Fibroblast of lung (primary cell): ENCODE measurements around the gene STAP2.

Source experiments
- EZH2 ChIP-seq: IDR thresholded peaks from 2 replicates; pipeline ENCODE4 v1.5.1; 2012; ENCODE audit warnings: low read length, control low read depth, mild to moderate bottlenecking; ENCODE audit errors: missing control alignments
- TF ChIP-seq, protein P1 (sequence below), 2 donors: IDR thresholded peaks in 1 of 2; conservative IDR thresholded peaks in 1 of 2; 1 replicate in 1 of 2; 2 replicates in 1 of 2; pipeline ENCODE4 v1.5.1; 2011 to 2012; ENCODE audit warnings: low read length in 2 of 2, control low read depth in 1 of 2, inconsistent platforms in 1 of 2, low read depth in 1 of 2, mild to moderate bottlenecking in 1 of 2

DNA sequence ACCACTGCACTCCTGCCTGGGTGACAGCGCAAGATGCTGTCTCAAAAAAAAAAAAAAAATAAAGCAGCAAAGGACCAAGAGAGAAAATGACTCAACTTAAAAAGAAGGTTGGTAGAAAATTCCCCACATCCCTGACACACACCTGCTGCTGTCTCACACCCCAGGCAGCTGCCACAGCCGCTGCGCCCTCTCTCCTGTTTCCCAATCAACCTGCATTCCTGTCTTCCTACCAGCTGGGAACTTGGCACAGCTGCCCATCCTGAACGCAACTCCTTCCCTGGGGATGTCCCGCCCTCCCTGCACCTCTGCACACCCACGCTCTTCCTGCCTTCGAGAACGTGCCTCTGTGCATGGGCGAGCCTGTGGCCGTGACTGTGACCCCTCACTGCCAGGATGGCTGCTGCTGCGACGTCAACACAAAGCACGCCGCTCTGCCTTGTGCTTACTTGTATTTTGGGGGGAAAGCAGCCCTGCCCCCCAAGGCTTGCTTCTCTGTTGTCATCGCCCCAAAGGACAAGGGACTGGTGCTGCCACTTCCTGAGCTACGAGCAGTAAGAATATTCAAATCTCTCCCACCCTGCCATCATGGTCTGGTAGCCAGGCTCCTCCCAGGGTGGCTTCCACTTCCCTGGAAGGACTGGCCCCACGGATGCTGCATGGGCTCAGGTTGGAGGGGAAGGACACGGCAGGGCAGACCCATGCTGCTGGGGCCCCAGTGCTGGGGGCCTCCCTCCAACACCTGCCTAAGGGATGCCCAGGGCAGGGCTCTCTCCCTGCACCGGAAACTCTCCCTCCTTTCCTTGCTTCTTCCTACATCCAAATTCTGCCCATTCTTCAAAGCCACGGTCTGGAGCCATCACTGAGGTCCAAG, 41.0 kb upstream of the STAP2 start:
- no peak for TF ChIP-seq EZH2
- TF ChIP-seq, protein P1, sequence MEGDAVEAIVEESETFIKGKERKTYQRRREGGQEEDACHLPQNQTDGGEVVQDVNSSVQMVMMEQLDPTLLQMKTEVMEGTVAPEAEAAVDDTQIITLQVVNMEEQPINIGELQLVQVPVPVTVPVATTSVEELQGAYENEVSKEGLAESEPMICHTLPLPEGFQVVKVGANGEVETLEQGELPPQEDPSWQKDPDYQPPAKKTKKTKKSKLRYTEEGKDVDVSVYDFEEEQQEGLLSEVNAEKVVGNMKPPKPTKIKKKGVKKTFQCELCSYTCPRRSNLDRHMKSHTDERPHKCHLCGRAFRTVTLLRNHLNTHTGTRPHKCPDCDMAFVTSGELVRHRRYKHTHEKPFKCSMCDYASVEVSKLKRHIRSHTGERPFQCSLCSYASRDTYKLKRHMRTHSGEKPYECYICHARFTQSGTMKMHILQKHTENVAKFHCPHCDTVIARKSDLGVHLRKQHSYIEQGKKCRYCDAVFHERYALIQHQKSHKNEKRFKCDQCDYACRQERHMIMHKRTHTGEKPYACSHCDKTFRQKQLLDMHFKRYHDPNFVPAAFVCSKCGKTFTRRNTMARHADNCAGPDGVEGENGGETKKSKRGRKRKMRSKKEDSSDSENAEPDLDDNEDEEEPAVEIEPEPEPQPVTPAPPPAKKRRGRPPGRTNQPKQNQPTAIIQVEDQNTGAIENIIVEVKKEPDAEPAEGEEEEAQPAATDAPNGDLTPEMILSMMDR (conservative IDR thresholded peaks at IDR 0.05 in 1 of 2, IDR thresholded peaks at IDR 0.05 in 1 of 2; ENCODE audit: low read depth in 1 of 2, low read length in 2 of 2) = no peak
